Measurements from ENCODE around the gene TMEM116.

DNA sequence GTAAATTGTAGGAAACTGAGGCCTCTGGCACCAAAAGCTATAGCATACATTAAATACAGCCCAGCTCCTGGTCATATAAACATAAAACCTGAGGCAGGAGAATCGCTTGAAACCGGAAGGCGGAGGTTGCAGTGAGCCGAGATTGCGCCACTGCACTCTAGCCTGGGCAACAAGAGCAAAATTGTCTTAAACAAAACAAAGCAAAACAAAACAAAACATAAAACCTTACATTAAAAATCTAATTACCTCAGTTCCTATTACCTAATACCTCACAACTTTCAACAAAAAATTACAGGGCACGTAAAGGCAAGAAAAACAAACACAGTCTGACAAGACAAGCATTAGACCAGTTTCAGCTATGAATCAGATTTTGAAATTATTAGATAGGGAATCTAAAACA is 36.7 kb downstream of the TMEM116 start:
- TF ChIP-seq MYC (IDR thresholded peaks at IDR 0.05; ENCODE audit: low read depth, low read length) (no peak), POLR2A (IDR thresholded peaks at IDR 0.05; ENCODE audit: extremely low read depth, insufficient read length) (no peak), MAX (IDR thresholded peaks at IDR 0.05; ENCODE audit: low read depth, low read length) (no peak)
- TF ChIP-seq, protein P1, sequence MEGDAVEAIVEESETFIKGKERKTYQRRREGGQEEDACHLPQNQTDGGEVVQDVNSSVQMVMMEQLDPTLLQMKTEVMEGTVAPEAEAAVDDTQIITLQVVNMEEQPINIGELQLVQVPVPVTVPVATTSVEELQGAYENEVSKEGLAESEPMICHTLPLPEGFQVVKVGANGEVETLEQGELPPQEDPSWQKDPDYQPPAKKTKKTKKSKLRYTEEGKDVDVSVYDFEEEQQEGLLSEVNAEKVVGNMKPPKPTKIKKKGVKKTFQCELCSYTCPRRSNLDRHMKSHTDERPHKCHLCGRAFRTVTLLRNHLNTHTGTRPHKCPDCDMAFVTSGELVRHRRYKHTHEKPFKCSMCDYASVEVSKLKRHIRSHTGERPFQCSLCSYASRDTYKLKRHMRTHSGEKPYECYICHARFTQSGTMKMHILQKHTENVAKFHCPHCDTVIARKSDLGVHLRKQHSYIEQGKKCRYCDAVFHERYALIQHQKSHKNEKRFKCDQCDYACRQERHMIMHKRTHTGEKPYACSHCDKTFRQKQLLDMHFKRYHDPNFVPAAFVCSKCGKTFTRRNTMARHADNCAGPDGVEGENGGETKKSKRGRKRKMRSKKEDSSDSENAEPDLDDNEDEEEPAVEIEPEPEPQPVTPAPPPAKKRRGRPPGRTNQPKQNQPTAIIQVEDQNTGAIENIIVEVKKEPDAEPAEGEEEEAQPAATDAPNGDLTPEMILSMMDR (IDR thresholded peaks at IDR 0.05; ENCODE audit: low read depth, low read length): no peak

Measured in NB4 (cell line).